ENCODE measurements around the gene HS3ST2.
"Not testable (repeated sequence)": the region's sequence is repeated elsewhere in the genome, so short reads cannot be mapped to it uniquely, and the experiment has no call there.

Gene HS3ST2

GRCh38 chr16:22814711-22815105, 746 bp downstream of the HS3ST2 start:
- peak overlapping the region; percentile 54 for H3K4me3 ChIP-seq (ENCODE audit: low read length)
- WGBS: 4% methylated on average over 41 of the region's 41 CpGs

GRCh38 chr16:22815863-22816262, 1.9 kb downstream of the HS3ST2 start:
- peaks cover 54% of the 10 kb centered on the region for H3K27me3 ChIP-seq (ENCODE audit: insufficient read depth, low read length)
- H3K27ac ChIP-seq (ENCODE audit: low read depth, low read length): no peak overlapping the region
- 87% methylated on average over 5 of the region's 5 CpGs for WGBS
- no peak overlapping the region for H3K4me3 ChIP-seq (ENCODE audit: low read length)
- no peak overlapping the region for H3K9ac ChIP-seq (ENCODE audit: low read depth, low read length)
- no peaks in the 10 kb centered on the region for H3K36me3 ChIP-seq (ENCODE audit: insufficient read depth, low read length)
- H3K9me3 ChIP-seq (ENCODE audit: insufficient read depth, low read depth, low read length): no peaks in the 10 kb centered on the region
- H3K4me1 ChIP-seq (ENCODE audit: insufficient read depth, low read length): no peaks in the 10 kb centered on the region

More at GRCh38 chr16:22814711-22815105, 746 bp downstream of the HS3ST2 start:
- Histone ChIP-seq H3K27ac (ENCODE audit: low read depth, low read length) (no peak overlapping the region), H3K4me1 (ENCODE audit: insufficient read depth, low read length) (no peaks in the 10 kb centered on the region), H3K9me3 (ENCODE audit: insufficient read depth, low read depth, low read length) (no peaks in the 10 kb centered on the region), H3K9ac (ENCODE audit: low read depth, low read length) (no peak overlapping the region), H3K36me3 (ENCODE audit: insufficient read depth, low read length) (no peaks in the 10 kb centered on the region), H3K27me3 (ENCODE audit: insufficient read depth, low read length) (peaks cover 54% of the 10 kb centered on the region)

GRCh38 chr16:22816475-22816874, 2.5 kb downstream of the HS3ST2 start:
- no peaks in the 10 kb centered on the region for H3K36me3 ChIP-seq (ENCODE audit: insufficient read depth, low read length)
- no peaks in the 10 kb centered on the region for H3K9me3 ChIP-seq (ENCODE audit: insufficient read depth, low read depth, low read length)
- H3K4me3 ChIP-seq (ENCODE audit: low read length): no peak overlapping the region
- no peak overlapping the region for H3K27ac ChIP-seq (ENCODE audit: low read depth, low read length)
- 90% methylated on average over 6 of the region's 6 CpGs for WGBS
- H3K9ac ChIP-seq (ENCODE audit: low read depth, low read length): no peak overlapping the region
- H3K4me1 ChIP-seq (ENCODE audit: insufficient read depth, low read length): no peaks in the 10 kb centered on the region
- H3K27me3 ChIP-seq (ENCODE audit: insufficient read depth, low read length): peaks cover 54% of the 10 kb centered on the region

- H3K9me3 ChIP-seq (ENCODE audit: insufficient read depth, low read depth, low read length): not testable (repeated sequence)
These were observed 4.8 kb downstream of the HS3ST2 start for GRCh38 chr16:22818736-22819135.

GRCh38 chr16:22838681-22839080, 24.7 kb downstream of the HS3ST2 start:
- no peak overlapping the region for H3K27ac ChIP-seq (ENCODE audit: low read depth, low read length)
- H3K36me3 ChIP-seq (ENCODE audit: insufficient read depth, low read length): no peaks in the 10 kb centered on the region
- H3K9ac ChIP-seq (ENCODE audit: low read depth, low read length): no peak overlapping the region
- H3K4me3 ChIP-seq (ENCODE audit: low read length): no peak overlapping the region
- H3K27me3 ChIP-seq (ENCODE audit: insufficient read depth, low read length): no peaks in the 10 kb centered on the region
- no peaks in the 10 kb centered on the region for H3K9me3 ChIP-seq (ENCODE audit: insufficient read depth, low read depth, low read length)
- 84% methylated on average over 3 of the region's 3 CpGs for WGBS
- H3K4me1 ChIP-seq (ENCODE audit: insufficient read depth, low read length): no peaks in the 10 kb centered on the region

More at GRCh38 chr16:22818736-22819135, 4.8 kb downstream of the HS3ST2 start:
- not testable (repeated sequence) for H3K4me3 ChIP-seq (ENCODE audit: low read length); H3K36me3 ChIP-seq (ENCODE audit: insufficient read depth, low read length); H3K4me1 ChIP-seq (ENCODE audit: insufficient read depth, low read length); H3K9ac ChIP-seq (ENCODE audit: low read depth, low read length); H3K27ac ChIP-seq (ENCODE audit: low read depth, low read length)
- H3K27me3 ChIP-seq (ENCODE audit: insufficient read depth, low read length): peaks cover 45% of the 10 kb centered on the region

GRCh38 chr16:22842031-22842430, 28.1 kb downstream of the HS3ST2 start:
- not testable (repeated sequence) for H3K9me3 ChIP-seq (ENCODE audit: insufficient read depth, low read depth, low read length); H3K27ac ChIP-seq (ENCODE audit: low read depth, low read length); H3K27me3 ChIP-seq (ENCODE audit: insufficient read depth, low read length); H3K4me1 ChIP-seq (ENCODE audit: insufficient read depth, low read length); H3K36me3 ChIP-seq (ENCODE audit: insufficient read depth, low read length); H3K4me3 ChIP-seq (ENCODE audit: low read length); H3K9ac ChIP-seq (ENCODE audit: low read depth, low read length)
- WGBS: 97% methylated on average over 4 of the region's 4 CpGs

GRCh38 chr16:22843122-22843521, 29.2 kb downstream of the HS3ST2 start:
- no peaks in the 10 kb centered on the region for H3K4me1 ChIP-seq (ENCODE audit: insufficient read depth, low read length)
- WGBS: 96% methylated on average over 3 of the region's 3 CpGs

GRCh38 chr16:22843856-22844255, 29.9 kb downstream of the HS3ST2 start:
- H3K9ac ChIP-seq (ENCODE audit: low read depth, low read length): no peak overlapping the region

More at GRCh38 chr16:22843122-22843521, 29.2 kb downstream of the HS3ST2 start:
- Histone ChIP-seq H3K9ac (ENCODE audit: low read depth, low read length) (no peak overlapping the region), H3K36me3 (ENCODE audit: insufficient read depth, low read length) (no peaks in the 10 kb centered on the region), H3K27ac (ENCODE audit: low read depth, low read length) (no peak overlapping the region), H3K4me3 (ENCODE audit: low read length) (no peak overlapping the region), H3K27me3 (ENCODE audit: insufficient read depth, low read length) (no peaks in the 10 kb centered on the region), H3K9me3 (ENCODE audit: insufficient read depth, low read depth, low read length) (no peaks in the 10 kb centered on the region)

GRCh38 chr16:22844416-22844815, 30.5 kb downstream of the HS3ST2 start:
- no peak overlapping the region for H3K9ac ChIP-seq (ENCODE audit: low read depth, low read length)
- peaks cover 6% of the 10 kb centered on the region; the same call in 1 of the 2 replicates for H3K4me1 ChIP-seq (ENCODE audit: insufficient read depth, low read length)
- H3K9me3 ChIP-seq (ENCODE audit: insufficient read depth, low read depth, low read length): no peaks in the 10 kb centered on the region
- no peak overlapping the region for H3K27ac ChIP-seq (ENCODE audit: low read depth, low read length)
- no peaks in the 10 kb centered on the region for H3K27me3 ChIP-seq (ENCODE audit: insufficient read depth, low read length)
- no peak overlapping the region for H3K4me3 ChIP-seq (ENCODE audit: low read length)
- H3K36me3 ChIP-seq (ENCODE audit: insufficient read depth, low read length): no peaks in the 10 kb centered on the region
- 90% methylated on average over 3 of the region's 3 CpGs for WGBS

More at GRCh38 chr16:22843856-22844255, 29.9 kb downstream of the HS3ST2 start:
- 95% methylated on average over 2 of the region's 2 CpGs for WGBS
- Histone ChIP-seq H3K27me3 (ENCODE audit: insufficient read depth, low read length) (no peaks in the 10 kb centered on the region), H3K9me3 (ENCODE audit: insufficient read depth, low read depth, low read length) (no peaks in the 10 kb centered on the region), H3K4me1 (ENCODE audit: insufficient read depth, low read length) (peaks cover 6% of the 10 kb centered on the region; the same call in 1 of the 2 replicates), H3K27ac (ENCODE audit: low read depth, low read length) (no peak overlapping the region), H3K36me3 (ENCODE audit: insufficient read depth, low read length) (no peaks in the 10 kb centered on the region), H3K4me3 (ENCODE audit: low read length) (no peak overlapping the region)

GRCh38 chr16:22847100-22847499, 33.1 kb downstream of the HS3ST2 start:
- WGBS: 96% methylated on average over 3 of the region's 3 CpGs
- Histone ChIP-seq H3K9ac (ENCODE audit: low read depth, low read length) (no peak overlapping the region), H3K4me1 (ENCODE audit: insufficient read depth, low read length) (peaks cover 6% of the 10 kb centered on the region; the same call in 1 of the 2 replicates)

GRCh38 chr16:22847690-22848089, 33.7 kb downstream of the HS3ST2 start:
- Histone ChIP-seq H3K36me3 (ENCODE audit: insufficient read depth, low read length) (no peaks in the 10 kb centered on the region), H3K9me3 (ENCODE audit: insufficient read depth, low read depth, low read length) (no peaks in the 10 kb centered on the region), H3K27ac (ENCODE audit: low read depth, low read length) (no peak overlapping the region), H3K4me1 (ENCODE audit: insufficient read depth, low read length) (peaks cover 6% of the 10 kb centered on the region; the same call in 1 of the 2 replicates), H3K9ac (ENCODE audit: low read depth, low read length) (no peak overlapping the region), H3K4me3 (ENCODE audit: low read length) (no peak overlapping the region), H3K27me3 (ENCODE audit: insufficient read depth, low read length) (no peaks in the 10 kb centered on the region)
- 95% methylated on average over 2 of the region's 2 CpGs for WGBS

More at GRCh38 chr16:22847100-22847499, 33.1 kb downstream of the HS3ST2 start:
- no peak overlapping the region for H3K27ac ChIP-seq (ENCODE audit: low read depth, low read length)
- no peaks in the 10 kb centered on the region for H3K36me3 ChIP-seq (ENCODE audit: insufficient read depth, low read length)
- no peaks in the 10 kb centered on the region for H3K27me3 ChIP-seq (ENCODE audit: insufficient read depth, low read length)
- H3K4me3 ChIP-seq (ENCODE audit: low read length): no peak overlapping the region
- no peaks in the 10 kb centered on the region for H3K9me3 ChIP-seq (ENCODE audit: insufficient read depth, low read depth, low read length)

GRCh38 chr16:22848451-22848850, 34.5 kb downstream of the HS3ST2 start:
- no peaks in the 10 kb centered on the region for H3K9me3 ChIP-seq (ENCODE audit: insufficient read depth, low read depth, low read length)
- peaks cover 6% of the 10 kb centered on the region; the same call in 1 of the 2 replicates for H3K4me1 ChIP-seq (ENCODE audit: insufficient read depth, low read length)
- no peaks in the 10 kb centered on the region for H3K27me3 ChIP-seq (ENCODE audit: insufficient read depth, low read length)
- 65% methylated on average over 4 of the region's 4 CpGs for WGBS
- H3K36me3 ChIP-seq (ENCODE audit: insufficient read depth, low read length): no peaks in the 10 kb centered on the region
- H3K4me3 ChIP-seq (ENCODE audit: low read length): no peak overlapping the region
- no peak overlapping the region for H3K9ac ChIP-seq (ENCODE audit: low read depth, low read length)
- H3K27ac ChIP-seq (ENCODE audit: low read depth, low read length): no peak overlapping the region
